D721Med (cell line): ENCODE results near the gene MYO1H.
"Not testable (repeated sequence)": the region's sequence is repeated elsewhere in the genome, so short reads cannot be mapped to it uniquely, and the experiment has no call there.

ENCODE experiments used
- DNase-seq: peaks from one replicate; pipeline ENCODE4 v3.0.0; 2011; ENCODE audit warnings: low spot score; ENCODE audit not compliant: insufficient read length
- FAIRE-seq: peaks from 2 replicates; lab custom pipeline; 2011; peaks lifted over from hg19 to GRCh38; lab: Jason Lieb, UNC
- CTCF ChIP-seq: IDR thresholded peaks from 2 replicates; pipeline ENCODE4 v1.5.1; 2012; ENCODE audit warnings: mild to moderate bottlenecking, control low read depth; ENCODE audit not compliant: insufficient read depth; ENCODE audit errors: missing control alignments

The MYO1H gene

GRCh38 chr12:109387425-109388166 is 39.9 kb downstream of the MYO1H start:
- peak; percentile 81 for TF ChIP-seq CTCF
- FAIRE-seq (no peak), DNase-seq (no peak)

- DNase-seq (no peak), FAIRE-seq (no peak)
- no peak for TF ChIP-seq CTCF
Measured at GRCh38 chr12:109388167-109388563, 40.5 kb downstream of the MYO1H start.

- FAIRE-seq, result no peak
- no peak for TF ChIP-seq CTCF
- no peak for DNase-seq
Measured at GRCh38 chr12:109389146-109389545, 41.4 kb downstream of the MYO1H start.

- FAIRE-seq (no peak), DNase-seq (peak; percentile 42)
- peak; percentile 82 for TF ChIP-seq CTCF
Measured at GRCh38 chr12:109393437-109394345, 46.0 kb downstream of the MYO1H start.

- no peak for TF ChIP-seq CTCF
- FAIRE-seq, result no peak
- no peak for DNase-seq
Measured at GRCh38 chr12:109394891-109395290, 47.2 kb downstream of the MYO1H start.

GRCh38 chr12:109404841-109405240 is 57.1 kb downstream of the MYO1H start:
- not testable (repeated sequence) for FAIRE-seq, DNase-seq

GRCh38 chr12:109406147-109406546 is 58.4 kb downstream of the MYO1H start:
- not testable (repeated sequence) for FAIRE-seq

More at GRCh38 chr12:109406147-109406546, 58.4 kb downstream of the MYO1H start:
- DNase-seq, result not testable (repeated sequence)
